Calu3 (cell line): ENCODE measurements around the gene ILF2. TPM values are rescaled to one million over a fixed set of nuclear protein-coding genes. Genes with fewer than 3 reads are reported as not detected.

Experiments
- BruUV-seq: library from RNA; stranded (reverse); fragments of 400-500 nt; replicated peaks from 2 replicates; lab custom pipeline; 2021; lab: Mats Ljungman, UMichigan
- CTCF ChIA-PET: fragments of 300-600 bp; sonication (Branson Sonifier 250); formaldehyde crosslinking; loops from one replicate; lab custom pipeline; 2022; ENCODE audit warnings: antibody characterized with exemption; lab: Charles Lee
- DNase-seq: peaks from one replicate; pipeline ENCODE4 v3.0.0; 2022
- H3K27ac Mint-ChIP-seq: one replicate; pipeline ENCODE4 v1.8.0; 2022; ENCODE audit warnings: mixed read lengths; ENCODE audit not compliant: unreplicated experiment
- H3K27me3 Mint-ChIP-seq: one replicate; pipeline ENCODE4 v1.8.0; 2022; ENCODE audit warnings: mixed read lengths; ENCODE audit not compliant: unreplicated experiment
- H3K36me3 Mint-ChIP-seq: one replicate; pipeline ENCODE4 v1.8.0; 2022; ENCODE audit warnings: mild to moderate bottlenecking, moderate library complexity, mixed read lengths; ENCODE audit not compliant: insufficient read depth, unreplicated experiment
- H3K4me1 Mint-ChIP-seq: one replicate; pipeline ENCODE4 v1.8.0; 2022; ENCODE audit warnings: mild to moderate bottlenecking, low read depth, mixed read lengths; ENCODE audit not compliant: unreplicated experiment
- H3K4me3 Mint-ChIP-seq: one replicate; pipeline ENCODE4 v1.8.0; 2022; ENCODE audit warnings: mild to moderate bottlenecking, low read depth, moderate library complexity, mixed read lengths; ENCODE audit not compliant: unreplicated experiment
- H3K9me3 Mint-ChIP-seq: one replicate; pipeline ENCODE4 v1.8.0; 2022; ENCODE audit warnings: low read depth, mixed read lengths; ENCODE audit not compliant: unreplicated experiment
- intact Hi-C: fragments of 100-400 bp; cut with micrococcal nuclease; formaldehyde crosslinking; loops from one replicate; pipeline ENCODE4 v1.10.0; 2022; ENCODE audit not compliant: unreplicated experiment
- total RNA-seq: library from RNA; stranded (reverse); gene quantifications from 2 replicates; pipeline ENCODE4 v1.2.3, GENCODE V29; 2022
- TF ChIP-seq, protein P1 (sequence below): fragments of 200-600 bp; IDR thresholded peaks from one replicate; pipeline ENCODE4 v1.8.0; 2022; ENCODE audit warnings: antibody characterized with exemption; ENCODE audit not compliant: unreplicated experiment

ILF2 gene
- total RNA-seq, 1 experiment from 2014 or later: 292 TPM

DNA sequence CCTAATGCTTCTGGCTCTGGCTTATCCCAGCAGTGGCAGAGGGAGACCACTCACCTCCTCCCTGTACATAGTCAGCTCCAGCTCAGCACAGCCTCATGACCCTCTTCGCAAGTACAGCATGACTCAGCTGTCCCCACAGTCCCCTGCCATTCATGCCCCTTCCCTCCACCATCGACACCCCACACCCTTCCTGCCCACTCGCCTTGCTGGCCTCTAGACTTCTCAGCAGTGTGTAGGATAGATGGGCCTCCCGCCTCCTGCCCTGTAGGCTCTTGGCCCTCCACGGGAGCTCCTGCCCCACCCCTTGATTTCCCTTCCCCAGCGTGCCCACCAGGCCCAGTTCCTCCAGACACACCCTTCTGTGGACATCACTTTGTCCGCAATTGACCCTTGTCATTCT, 17.5 kb upstream of the ILF2 start:
- Mint-ChIP-seq H3K27me3 (peaks cover 62% of the 10 kb centered on the region), H3K4me1 (peaks cover 16% of the 10 kb centered on the region), H3K4me3 (no peak overlapping the region), H3K36me3 (no peaks in the 10 kb centered on the region), H3K27ac (no peak overlapping the region), H3K9me3 (no peaks in the 10 kb centered on the region)
- TF ChIP-seq, protein P1, sequence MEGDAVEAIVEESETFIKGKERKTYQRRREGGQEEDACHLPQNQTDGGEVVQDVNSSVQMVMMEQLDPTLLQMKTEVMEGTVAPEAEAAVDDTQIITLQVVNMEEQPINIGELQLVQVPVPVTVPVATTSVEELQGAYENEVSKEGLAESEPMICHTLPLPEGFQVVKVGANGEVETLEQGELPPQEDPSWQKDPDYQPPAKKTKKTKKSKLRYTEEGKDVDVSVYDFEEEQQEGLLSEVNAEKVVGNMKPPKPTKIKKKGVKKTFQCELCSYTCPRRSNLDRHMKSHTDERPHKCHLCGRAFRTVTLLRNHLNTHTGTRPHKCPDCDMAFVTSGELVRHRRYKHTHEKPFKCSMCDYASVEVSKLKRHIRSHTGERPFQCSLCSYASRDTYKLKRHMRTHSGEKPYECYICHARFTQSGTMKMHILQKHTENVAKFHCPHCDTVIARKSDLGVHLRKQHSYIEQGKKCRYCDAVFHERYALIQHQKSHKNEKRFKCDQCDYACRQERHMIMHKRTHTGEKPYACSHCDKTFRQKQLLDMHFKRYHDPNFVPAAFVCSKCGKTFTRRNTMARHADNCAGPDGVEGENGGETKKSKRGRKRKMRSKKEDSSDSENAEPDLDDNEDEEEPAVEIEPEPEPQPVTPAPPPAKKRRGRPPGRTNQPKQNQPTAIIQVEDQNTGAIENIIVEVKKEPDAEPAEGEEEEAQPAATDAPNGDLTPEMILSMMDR: no peak
- BruUV-seq: no TSS peak
- CTCF ChIA-PET: interaction anchor here (0.8 kb wide), 1 partner anchor 12 kb away, joined by 3 read pairs; no protein-coding TSS in a partner anchor
- intact Hi-C loops: no loop called here
- DNase-seq: no peak

- H3K36me3 Mint-ChIP-seq: peaks cover 4% of the 10 kb centered on the region
- H3K27ac Mint-ChIP-seq: no peak overlapping the region
- BruUV-seq: no TSS peak
- TF ChIP-seq, protein P1: no peak
- CTCF ChIA-PET: interaction anchor here (0.6 to 0.8 kb wide), 3 partner anchors 11 to 707 kb away, joined by 3 read pairs; no protein-coding TSS in a partner anchor
- no peak for DNase-seq
- H3K9me3 Mint-ChIP-seq: no peaks in the 10 kb centered on the region
- peaks cover 16% of the 10 kb centered on the region for H3K4me1 Mint-ChIP-seq
- intact Hi-C loops: no loop called here
- H3K27me3 Mint-ChIP-seq: peaks cover 69% of the 10 kb centered on the region
- H3K4me3 Mint-ChIP-seq: no peak overlapping the region
Measured at GRCh38 chr1:153687346-153688125, 16.7 kb upstream of the ILF2 start.

GRCh38 chr1:153685544-153686340, 14.9 kb upstream of the ILF2 start:
- DNase-seq: no peak

DNA sequence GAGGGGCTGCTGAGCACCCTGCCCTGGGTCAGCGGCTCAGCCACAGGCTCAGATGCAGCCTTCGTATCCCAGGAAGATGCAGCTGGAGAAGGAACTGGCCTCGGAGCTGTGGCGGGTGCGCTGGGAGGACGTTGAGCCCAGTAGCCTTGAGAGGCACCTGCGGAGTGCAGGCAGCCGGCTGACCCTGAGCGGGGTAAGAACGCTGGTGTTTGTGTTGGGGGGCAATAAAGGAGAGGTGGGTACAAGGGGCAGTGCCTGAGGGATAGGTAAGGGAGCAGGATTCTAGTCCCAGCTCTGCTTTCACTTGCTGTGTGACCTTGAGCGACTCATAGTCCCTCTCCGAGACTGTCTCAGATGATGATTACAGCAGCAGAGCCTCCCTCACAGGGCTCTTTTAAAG, 14.1 kb upstream of the ILF2 start:
- peaks cover 94% of the 10 kb centered on the region for H3K27me3 Mint-ChIP-seq

More at GRCh38 chr1:153685544-153686340, 14.9 kb upstream of the ILF2 start:
- H3K4me1 Mint-ChIP-seq: peaks cover 8% of the 10 kb centered on the region
- H3K27ac Mint-ChIP-seq: no peak overlapping the region
- intact Hi-C loops: no loop called here
- H3K4me3 Mint-ChIP-seq: no peak overlapping the region
- BruUV-seq: no TSS peak
- CTCF ChIA-PET: interaction anchor here (0.7 to 1.0 kb wide), 3 partner anchors 20 to 611 kb away, joined by 3 to 4 read pairs (median 3); partner anchors contain the start of gene INTS3
- TF ChIP-seq, protein P1: no peak
- H3K36me3 Mint-ChIP-seq: peaks cover 5% of the 10 kb centered on the region
- peaks cover 87% of the 10 kb centered on the region for H3K27me3 Mint-ChIP-seq
- H3K9me3 Mint-ChIP-seq: no peaks in the 10 kb centered on the region

More for the DNA sequence above, 14.1 kb upstream of the ILF2 start:
- H3K36me3 Mint-ChIP-seq: peaks cover 5% of the 10 kb centered on the region
- no peak overlapping the region for H3K4me3 Mint-ChIP-seq
- intact Hi-C loops: no loop called here
- TF ChIP-seq, protein P1: no peak
- no peaks in the 10 kb centered on the region for H3K9me3 Mint-ChIP-seq
- H3K27ac Mint-ChIP-seq: no peak overlapping the region
- CTCF ChIA-PET: interaction anchor here (0.7 kb wide), 1 partner anchor 31 kb away, joined by 4 read pairs; no protein-coding TSS in a partner anchor
- BruUV-seq: no TSS peak
- H3K4me1 Mint-ChIP-seq: peaks cover 11% of the 10 kb centered on the region
- no peak for DNase-seq
